ENCODE measurements around the gene ESYT2. TPM values are rescaled to one million over a fixed set of nuclear protein-coding genes. Genes with fewer than 3 reads are reported as not detected.

ESYT2 gene
- total RNA-seq, 2 donors from 2014 or later, result 30.7 to 36.9 TPM

DNA sequence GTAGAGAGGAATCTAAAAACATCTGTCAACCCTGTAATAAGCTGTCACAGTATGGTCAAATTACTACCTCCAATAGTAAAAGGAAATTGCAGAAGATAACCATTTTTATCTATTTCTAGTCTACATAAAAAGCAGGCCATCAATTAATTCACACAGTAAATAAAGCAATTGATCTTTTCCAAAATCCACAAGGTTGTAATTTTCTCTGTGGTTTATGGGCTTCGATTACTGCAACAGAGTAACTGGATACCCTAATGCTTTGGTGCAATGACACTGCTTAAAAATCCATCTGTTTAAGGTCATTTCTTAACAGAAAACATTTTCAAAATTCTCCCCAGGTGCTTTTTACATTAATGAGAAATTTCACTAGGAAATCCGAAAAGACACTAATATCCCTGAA, 23.9 kb downstream of the ESYT2 start:
- no peak for DNase-seq
- Histone ChIP-seq H3K4me3 (ENCODE audit: low read length) (no peak overlapping the region), H3K9me3 (ENCODE audit: control insufficient read depth, low read length) (peaks cover 6% of the 10 kb centered on the region), H3K27ac (ENCODE audit: low read depth, low read length) (no peak overlapping the region), H3K4me1 (ENCODE audit: control insufficient read depth, insufficient read depth, low read length) (no peaks in the 10 kb centered on the region), H3K36me3 (ENCODE audit: control insufficient read depth, insufficient read depth, low read length) (peaks cover 8% of the 10 kb centered on the region), H3K27me3 (ENCODE audit: control insufficient read depth, insufficient read depth, low read length, poor library complexity, severe bottlenecking) (no peaks in the 10 kb centered on the region), H3K9ac (ENCODE audit: extremely low read depth, low read length, poor library complexity, severe bottlenecking) (no peak overlapping the region)
- TF ChIP-seq, protein P1, sequence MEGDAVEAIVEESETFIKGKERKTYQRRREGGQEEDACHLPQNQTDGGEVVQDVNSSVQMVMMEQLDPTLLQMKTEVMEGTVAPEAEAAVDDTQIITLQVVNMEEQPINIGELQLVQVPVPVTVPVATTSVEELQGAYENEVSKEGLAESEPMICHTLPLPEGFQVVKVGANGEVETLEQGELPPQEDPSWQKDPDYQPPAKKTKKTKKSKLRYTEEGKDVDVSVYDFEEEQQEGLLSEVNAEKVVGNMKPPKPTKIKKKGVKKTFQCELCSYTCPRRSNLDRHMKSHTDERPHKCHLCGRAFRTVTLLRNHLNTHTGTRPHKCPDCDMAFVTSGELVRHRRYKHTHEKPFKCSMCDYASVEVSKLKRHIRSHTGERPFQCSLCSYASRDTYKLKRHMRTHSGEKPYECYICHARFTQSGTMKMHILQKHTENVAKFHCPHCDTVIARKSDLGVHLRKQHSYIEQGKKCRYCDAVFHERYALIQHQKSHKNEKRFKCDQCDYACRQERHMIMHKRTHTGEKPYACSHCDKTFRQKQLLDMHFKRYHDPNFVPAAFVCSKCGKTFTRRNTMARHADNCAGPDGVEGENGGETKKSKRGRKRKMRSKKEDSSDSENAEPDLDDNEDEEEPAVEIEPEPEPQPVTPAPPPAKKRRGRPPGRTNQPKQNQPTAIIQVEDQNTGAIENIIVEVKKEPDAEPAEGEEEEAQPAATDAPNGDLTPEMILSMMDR (conservative IDR thresholded peaks at IDR 0.05), result no peak
- WGBS, 2 experiments (ENCODE audit: insufficient coverage in 1 of 2, insufficient read length in 1 of 2), result 94 to 97% methylated on average over 2 of the region's 2 CpGs
- no peak overlapping the region for H3K27ac Mint-ChIP-seq
- no peaks in the 10 kb centered on the region for H3K4me1 Mint-ChIP-seq
- H3K9me3 Mint-ChIP-seq, result peaks cover 16% of the 10 kb centered on the region
- H3K4me3 Mint-ChIP-seq, result no peak overlapping the region
- H3K36me3 Mint-ChIP-seq (ENCODE audit: low read depth), result peaks cover 49% of the 10 kb centered on the region
- no peaks in the 10 kb centered on the region for H3K27me3 Mint-ChIP-seq (ENCODE audit: insufficient read depth)

DNA sequence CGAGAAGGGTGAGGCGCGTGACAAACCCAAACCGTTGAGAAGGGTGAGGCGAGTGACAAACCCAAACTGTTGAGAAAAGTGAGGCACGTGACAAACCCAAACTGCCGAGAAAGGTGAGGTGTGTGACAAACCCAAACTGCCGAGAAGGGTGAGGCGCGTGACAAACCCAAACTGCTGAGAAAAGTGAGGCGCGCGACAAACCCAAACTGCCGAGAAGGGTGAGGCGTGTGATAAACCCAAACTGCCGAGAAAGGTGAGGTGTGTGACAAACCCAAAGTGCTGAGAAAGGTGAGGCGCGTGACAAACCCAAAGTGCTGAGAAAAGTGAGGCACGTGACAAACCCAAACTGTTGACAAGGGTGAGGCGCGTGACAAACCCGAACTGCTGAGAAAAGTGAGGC, 25.0 kb downstream of the ESYT2 start:
- Mint-ChIP-seq H3K4me1 (no peaks in the 10 kb centered on the region), H3K36me3 (ENCODE audit: low read depth) (peaks cover 43% of the 10 kb centered on the region), H3K9me3 (peaks cover 16% of the 10 kb centered on the region), H3K4me3 (no peak overlapping the region), H3K27ac (no peak overlapping the region), H3K27me3 (ENCODE audit: insufficient read depth) (no peaks in the 10 kb centered on the region)
- Histone ChIP-seq H3K27me3 (ENCODE audit: control insufficient read depth, insufficient read depth, low read length, poor library complexity, severe bottlenecking) (no peaks in the 10 kb centered on the region), H3K36me3 (ENCODE audit: control insufficient read depth, insufficient read depth, low read length) (peaks cover 8% of the 10 kb centered on the region), H3K4me1 (ENCODE audit: control insufficient read depth, insufficient read depth, low read length) (no peaks in the 10 kb centered on the region), H3K9me3 (ENCODE audit: control insufficient read depth, low read length) (peaks cover 6% of the 10 kb centered on the region), H3K4me3 (ENCODE audit: low read length) (no peak overlapping the region), H3K27ac (ENCODE audit: low read depth, low read length) (no peak overlapping the region), H3K9ac (ENCODE audit: extremely low read depth, low read length, poor library complexity, severe bottlenecking) (no peak overlapping the region)
- no peak for DNase-seq
- TF ChIP-seq, protein P1 (conservative IDR thresholded peaks at IDR 0.05), result no peak
- WGBS, 2 experiments (ENCODE audit: insufficient coverage in 1 of 2, insufficient read length in 1 of 2), result 96 to 99% methylated on average over 21 to 22 of the region's 22 CpGs

DNA sequence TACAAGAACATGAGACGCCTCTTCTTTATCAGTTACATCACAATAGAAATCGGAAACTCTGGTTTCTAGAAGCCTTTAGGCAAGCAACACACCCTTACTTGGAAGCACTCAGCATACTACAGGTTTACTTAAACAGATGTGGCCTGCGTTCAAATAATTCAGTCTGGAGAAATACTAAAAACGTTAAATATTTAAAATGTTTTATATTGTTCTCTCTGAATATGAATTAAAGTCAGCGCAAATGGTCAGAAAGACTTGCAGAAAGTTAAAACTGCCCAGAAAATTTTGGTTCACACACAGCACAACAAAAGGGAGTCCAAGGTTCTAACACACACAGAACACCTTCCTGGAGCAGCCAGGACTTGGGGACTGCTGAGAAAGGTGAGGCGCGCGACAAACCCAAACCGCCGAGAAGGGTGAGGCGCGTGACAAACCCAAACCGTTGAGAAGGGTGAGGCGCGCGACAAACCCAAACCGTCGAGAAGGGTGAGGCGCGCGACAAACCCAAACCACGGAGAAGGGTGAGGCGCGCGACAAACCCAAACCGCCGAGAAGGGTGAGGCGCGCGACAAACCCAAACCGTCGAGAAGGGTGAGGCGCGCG, 25.8 kb downstream of the ESYT2 start:
- DNase-seq, result no peak
- Mint-ChIP-seq H3K4me1 (no peaks in the 10 kb centered on the region), H3K9me3 (peaks cover 16% of the 10 kb centered on the region), H3K36me3 (ENCODE audit: low read depth) (peaks cover 43% of the 10 kb centered on the region), H3K4me3 (no peak overlapping the region), H3K27me3 (ENCODE audit: insufficient read depth) (no peaks in the 10 kb centered on the region), H3K27ac (no peak overlapping the region)
- Histone ChIP-seq H3K27me3 (ENCODE audit: control insufficient read depth, insufficient read depth, low read length, poor library complexity, severe bottlenecking) (no peaks in the 10 kb centered on the region), H3K27ac (ENCODE audit: low read depth, low read length) (no peak overlapping the region), H3K9ac (ENCODE audit: extremely low read depth, low read length, poor library complexity, severe bottlenecking) (no peak overlapping the region), H3K36me3 (ENCODE audit: control insufficient read depth, insufficient read depth, low read length) (peaks cover 4% of the 10 kb centered on the region), H3K9me3 (ENCODE audit: control insufficient read depth, low read length) (peaks cover 6% of the 10 kb centered on the region), H3K4me1 (ENCODE audit: control insufficient read depth, insufficient read depth, low read length) (no peaks in the 10 kb centered on the region), H3K4me3 (ENCODE audit: low read length) (no peak overlapping the region)
- TF ChIP-seq, protein P1 (conservative IDR thresholded peaks at IDR 0.05), result no peak
- WGBS, 2 experiments (ENCODE audit: insufficient coverage in 1 of 2, insufficient read length in 1 of 2), result 86 to 93% methylated on average over 7 to 21 of the region's 35 CpGs
